ENCODE data around the gene PDCD1.

- TF ChIP-seq TAF1 (IDR thresholded peaks at IDR 0.05; ENCODE audit: borderline replicate concordance, insufficient read depth, low read length), result no peak
- no peak for TF ChIP-seq REST (IDR thresholded peaks at IDR 0.05; ENCODE audit: insufficient read depth in 1 of 2, low read depth in 2 of 2, low read length in 2 of 2)
- TF ChIP-seq POLR2AphosphoS5 (IDR thresholded peaks at IDR 0.05; ENCODE audit: low read depth, low read length), result no peak
- TF ChIP-seq SIN3A (IDR thresholded peaks at IDR 0.05; ENCODE audit: borderline replicate concordance, insufficient read depth, low read length), result no peak
- no peak for TF ChIP-seq FOXP2 (optimal IDR thresholded peaks at IDR 0.05; ENCODE audit: borderline replicate concordance, extremely low read depth, extremely low read length, insufficient read depth)
Observed at GRCh38 chr2:241844831-241845578, 13.7 kb downstream of the PDCD1 start.

All from PFSK-1 (cell line).